Measurements from ENCODE around the gene PIM2. TPM values are rescaled to one million over a fixed set of nuclear protein-coding genes. Genes with fewer than 3 reads are reported as not detected.
A peak's percentile ranks its signal among the peaks of the same experiment; 100 is the strongest.

PIM2 gene
- total RNA-seq, 1 donor from 2014 or later: 7.0 TPM

- TF ChIP-seq CTCF (IDR thresholded peaks at IDR 0.05; ENCODE audit: unreplicated experiment): no peak
- no peak overlapping the region for H3K27ac Mint-ChIP-seq (ENCODE audit: unreplicated experiment)
- H3K36me3 Mint-ChIP-seq (ENCODE audit: low read depth, unreplicated experiment): peaks cover 7% of the 10 kb centered on the region
- H3K4me1 Mint-ChIP-seq (ENCODE audit: unreplicated experiment): peaks cover 11% of the 10 kb centered on the region
- H3K27me3 Mint-ChIP-seq (ENCODE audit: unreplicated experiment): peaks cover 11% of the 10 kb centered on the region
- DNase-seq (ENCODE audit: low spot score): no peak
- H3K9me3 Mint-ChIP-seq (ENCODE audit: unreplicated experiment): no peaks in the 10 kb centered on the region
- H3K4me3 Mint-ChIP-seq (ENCODE audit: unreplicated experiment): no peak overlapping the region
These were observed 25.1 kb downstream of the PIM2 start for GRCh38 chrX:48893556-48894348.

- no peak overlapping the region for H3K27ac Mint-ChIP-seq (ENCODE audit: unreplicated experiment)
- H3K4me1 Mint-ChIP-seq (ENCODE audit: unreplicated experiment): peaks cover 11% of the 10 kb centered on the region
- DNase-seq (ENCODE audit: low spot score): no peak
- no peak for TF ChIP-seq CTCF (IDR thresholded peaks at IDR 0.05; ENCODE audit: unreplicated experiment)
- no peak overlapping the region for H3K4me3 Mint-ChIP-seq (ENCODE audit: unreplicated experiment)
- no peaks in the 10 kb centered on the region for H3K9me3 Mint-ChIP-seq (ENCODE audit: unreplicated experiment)
- peaks cover 11% of the 10 kb centered on the region for H3K27me3 Mint-ChIP-seq (ENCODE audit: unreplicated experiment)
- peaks cover 7% of the 10 kb centered on the region for H3K36me3 Mint-ChIP-seq (ENCODE audit: low read depth, unreplicated experiment)
These were observed 25.9 kb downstream of the PIM2 start for GRCh38 chrX:48892896-48893295.

- no peaks in the 10 kb centered on the region for H3K9me3 Mint-ChIP-seq (ENCODE audit: unreplicated experiment)
- H3K36me3 Mint-ChIP-seq (ENCODE audit: low read depth, unreplicated experiment): peaks cover 7% of the 10 kb centered on the region
- H3K27ac Mint-ChIP-seq (ENCODE audit: unreplicated experiment): no peak overlapping the region
- peaks cover 9% of the 10 kb centered on the region for H3K4me1 Mint-ChIP-seq (ENCODE audit: unreplicated experiment)
- H3K4me3 Mint-ChIP-seq (ENCODE audit: unreplicated experiment): peak overlapping the region; percentile 51
- DNase-seq (ENCODE audit: low spot score): peak; percentile 72
- H3K27me3 Mint-ChIP-seq (ENCODE audit: unreplicated experiment): peaks cover 5% of the 10 kb centered on the region
- TF ChIP-seq CTCF (IDR thresholded peaks at IDR 0.05; ENCODE audit: unreplicated experiment): no peak
These were observed 27.2 kb downstream of the PIM2 start for GRCh38 chrX:48891402-48892288.

- TF ChIP-seq CTCF (IDR thresholded peaks at IDR 0.05; ENCODE audit: unreplicated experiment): no peak
- H3K4me1 Mint-ChIP-seq (ENCODE audit: unreplicated experiment): peaks cover 9% of the 10 kb centered on the region
- peak overlapping the region; percentile 87 for H3K4me3 Mint-ChIP-seq (ENCODE audit: unreplicated experiment)
- peaks cover 7% of the 10 kb centered on the region for H3K36me3 Mint-ChIP-seq (ENCODE audit: low read depth, unreplicated experiment)
- DNase-seq (ENCODE audit: low spot score): peak; percentile 10
- H3K27me3 Mint-ChIP-seq (ENCODE audit: unreplicated experiment): peaks cover 5% of the 10 kb centered on the region
- no peaks in the 10 kb centered on the region for H3K9me3 Mint-ChIP-seq (ENCODE audit: unreplicated experiment)
- no peak overlapping the region for H3K27ac Mint-ChIP-seq (ENCODE audit: unreplicated experiment)
These were observed 27.9 kb downstream of the PIM2 start for GRCh38 chrX:48890934-48891401.

All from endothelial cell (in vitro differentiated cells).